Measurements from ENCODE around the gene RNF212B. TPM values are rescaled to one million over a fixed set of nuclear protein-coding genes. Genes with fewer than 3 reads are reported as not detected.

RNF212B gene
- total RNA-seq, 2 experiments from 2014 or later: not detected

DNA sequence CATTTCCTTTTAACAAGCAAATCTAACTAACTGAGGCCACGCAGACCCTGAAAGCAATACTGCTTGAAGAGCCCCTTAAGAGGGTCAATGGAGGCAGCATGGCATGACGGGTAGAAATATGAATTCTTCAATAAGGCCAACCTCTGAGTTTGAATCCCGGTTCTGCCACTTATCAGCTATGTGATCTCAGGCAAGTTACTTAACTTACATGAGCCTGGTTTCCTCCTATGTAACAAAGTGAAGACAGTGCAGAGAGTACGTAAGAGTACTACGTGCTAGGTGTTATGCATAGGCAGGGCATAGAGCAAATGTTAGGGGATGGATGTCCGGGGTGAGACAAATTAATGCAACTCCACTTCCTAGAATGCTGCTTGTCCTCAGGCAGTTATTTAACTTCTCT is 43.5 kb downstream of the RNF212B start:
- ATAC-seq (ENCODE audit: poor library complexity): no peak
- Histone ChIP-seq H3K4me1 (ENCODE audit: insufficient read depth, low read length) (peaks cover 8% of the 10 kb centered on the region), H3K4me3 (ENCODE audit: low read length) (no peak overlapping the region), H3K9me3 (ENCODE audit: control insufficient read depth in 1 of 2, insufficient read depth in 1 of 2, low read length in 2 of 2) (no peaks in the 10 kb centered on the region), H3K27me3 (ENCODE audit: control insufficient read depth in 1 of 2, insufficient read depth in 2 of 2, low read length in 2 of 2) (no peaks in the 10 kb centered on the region), H3K27ac (ENCODE audit: low read depth in 1 of 2, low read length in 2 of 2) (no peak overlapping the region), H3K36me3 (ENCODE audit: insufficient read depth, low read length) (peaks cover 4% of the 10 kb centered on the region)
- H3K27me3 Mint-ChIP-seq: no peaks in the 10 kb centered on the region
- peaks cover 31% of the 10 kb centered on the region for H3K4me1 Mint-ChIP-seq (ENCODE audit: low read depth)
- no peak overlapping the region for H3K27ac Mint-ChIP-seq
- DNase-seq: no peak
- ChIA-PET POLR2A (no interaction called here), CTCF (interaction anchor here (1.7 kb wide), 1 partner anchor 20 kb away, joined by 8 read pairs; no protein-coding TSS in a partner anchor)
- no peaks in the 10 kb centered on the region for H3K9me3 Mint-ChIP-seq
- H3K36me3 Mint-ChIP-seq (ENCODE audit: low read depth): peaks cover 9% of the 10 kb centered on the region
- intact Hi-C loops (cut with DNase I, micrococcal nuclease): loop anchor here (10.0 kb wide), 2 partner anchors 186 to 696 kb away; partner anchors contain the start of genes ACIN1 (in 1 of the 2), C14orf119 (in 1 of the 2) and DAD1 (in 1 of the 2)
- TF ChIP-seq, protein P1, sequence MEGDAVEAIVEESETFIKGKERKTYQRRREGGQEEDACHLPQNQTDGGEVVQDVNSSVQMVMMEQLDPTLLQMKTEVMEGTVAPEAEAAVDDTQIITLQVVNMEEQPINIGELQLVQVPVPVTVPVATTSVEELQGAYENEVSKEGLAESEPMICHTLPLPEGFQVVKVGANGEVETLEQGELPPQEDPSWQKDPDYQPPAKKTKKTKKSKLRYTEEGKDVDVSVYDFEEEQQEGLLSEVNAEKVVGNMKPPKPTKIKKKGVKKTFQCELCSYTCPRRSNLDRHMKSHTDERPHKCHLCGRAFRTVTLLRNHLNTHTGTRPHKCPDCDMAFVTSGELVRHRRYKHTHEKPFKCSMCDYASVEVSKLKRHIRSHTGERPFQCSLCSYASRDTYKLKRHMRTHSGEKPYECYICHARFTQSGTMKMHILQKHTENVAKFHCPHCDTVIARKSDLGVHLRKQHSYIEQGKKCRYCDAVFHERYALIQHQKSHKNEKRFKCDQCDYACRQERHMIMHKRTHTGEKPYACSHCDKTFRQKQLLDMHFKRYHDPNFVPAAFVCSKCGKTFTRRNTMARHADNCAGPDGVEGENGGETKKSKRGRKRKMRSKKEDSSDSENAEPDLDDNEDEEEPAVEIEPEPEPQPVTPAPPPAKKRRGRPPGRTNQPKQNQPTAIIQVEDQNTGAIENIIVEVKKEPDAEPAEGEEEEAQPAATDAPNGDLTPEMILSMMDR (IDR thresholded peaks at IDR 0.05): no peak
- H3K4me3 Mint-ChIP-seq: no peak overlapping the region

DNA sequence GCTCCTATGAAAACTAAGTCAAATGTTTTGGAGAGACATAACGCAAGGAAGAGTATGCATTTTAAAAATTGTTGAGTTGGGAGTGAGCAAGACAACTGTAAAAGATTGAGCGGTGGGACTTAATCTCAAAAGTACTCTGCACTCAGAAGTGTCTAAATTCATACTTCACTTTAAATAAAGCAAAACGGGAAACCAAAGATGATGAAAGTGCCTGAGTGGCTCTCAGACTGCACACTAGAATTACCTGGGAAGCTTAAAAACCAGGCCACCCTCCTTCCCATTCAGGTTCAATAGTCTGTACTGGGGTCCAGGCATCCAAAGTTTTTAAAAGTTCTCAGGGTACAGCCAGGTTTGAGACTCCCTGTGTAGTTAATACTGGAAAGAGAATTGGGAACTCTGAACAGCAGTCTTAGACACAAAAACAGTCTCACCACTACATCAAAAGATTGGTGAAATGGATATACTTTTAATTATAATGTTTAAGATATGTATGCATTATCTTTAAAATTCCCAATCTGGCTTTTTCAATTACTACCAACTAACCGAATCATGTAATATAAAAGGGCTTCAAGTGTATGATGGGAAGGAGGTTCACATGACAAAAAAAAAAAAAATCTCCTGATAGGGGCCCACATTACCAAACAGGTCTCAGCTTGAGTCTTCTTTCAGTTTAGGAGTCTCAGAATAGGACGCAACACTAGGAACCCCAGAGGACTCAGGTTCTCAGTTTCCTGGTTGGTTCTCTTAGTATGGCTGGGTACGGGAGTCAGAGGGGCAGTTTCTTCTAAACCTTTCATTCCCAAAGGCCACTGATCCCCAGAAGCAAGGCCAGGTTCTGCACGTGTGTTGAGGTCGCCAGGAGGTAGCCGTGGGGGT is 47.2 kb downstream of the RNF212B start:
- intact Hi-C loops (cut with DNase I, micrococcal nuclease): loop anchor here (5.0 to 10.0 kb wide), 4 partner anchors 37 to 700 kb away; partner anchors contain the start of genes ACIN1 (in 2 of the 2), C14orf119 (in 2 of the 2), PABPN1 (in 2 of the 2) and DAD1 (in 1 of the 2)
- TF ChIP-seq, protein P1 (IDR thresholded peaks at IDR 0.05): no peak
- peak in 3 of 14 experiments; percentile 30 to 46 (median 45) for DNase-seq

DNA sequence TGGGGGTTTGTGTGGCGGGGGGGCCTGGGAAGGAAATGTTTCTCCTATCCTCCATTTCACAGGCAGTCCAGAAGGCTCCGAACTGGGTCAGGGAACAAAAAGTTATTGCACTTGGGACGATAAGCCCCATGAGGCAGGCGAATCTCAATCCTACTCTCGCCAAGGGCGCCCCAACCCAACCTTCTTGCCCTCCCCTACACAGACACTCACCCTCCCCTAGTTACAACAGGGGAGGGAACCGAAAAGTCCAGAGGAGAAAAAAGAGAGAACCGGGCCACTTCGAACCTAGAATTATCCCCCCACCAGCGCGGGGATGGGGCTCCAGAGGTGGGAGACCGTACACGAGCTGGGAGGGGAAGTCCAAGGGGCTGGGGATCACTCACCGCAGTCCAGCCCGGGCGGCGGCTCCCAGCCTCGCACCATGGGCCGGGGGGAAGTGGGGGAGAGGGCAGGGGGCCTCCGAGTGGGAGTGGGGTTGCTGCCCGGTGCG is 47.8 kb downstream of the RNF212B start:
- peak overlapping the region; percentile 94 for H3K27ac Mint-ChIP-seq
- Histone ChIP-seq H3K9me3 (ENCODE audit: control insufficient read depth in 1 of 2, insufficient read depth in 1 of 2, low read length in 2 of 2) (no peaks in the 10 kb centered on the region), H3K27me3 (ENCODE audit: control insufficient read depth in 1 of 2, insufficient read depth in 2 of 2, low read length in 2 of 2) (no peaks in the 10 kb centered on the region), H3K27ac (ENCODE audit: low read depth in 1 of 2, low read length in 2 of 2) (peak overlapping the region; percentile 77 to 81), H3K4me1 (ENCODE audit: insufficient read depth, low read length) (peaks cover 17% of the 10 kb centered on the region), H3K36me3 (ENCODE audit: insufficient read depth, low read length) (no peaks in the 10 kb centered on the region), H3K4me3 (ENCODE audit: low read length) (peak overlapping the region; percentile 81)
- TF ChIP-seq, protein P1 (IDR thresholded peaks at IDR 0.05): no peak
- H3K4me1 Mint-ChIP-seq (ENCODE audit: low read depth): peaks cover 32% of the 10 kb centered on the region
- intact Hi-C loops (cut with DNase I, micrococcal nuclease): loop anchor here (1.0 to 10.0 kb wide), 6 partner anchors 10 to 701 kb away; partner anchors contain the start of genes ACIN1 (in 2 of the 2), C14orf119 (in 2 of the 2), PABPN1 (in 2 of the 2) and DAD1 (in 1 of the 2)
- H3K9me3 Mint-ChIP-seq: no peaks in the 10 kb centered on the region
- H3K4me3 Mint-ChIP-seq: peak overlapping the region; percentile 95
- ATAC-seq (ENCODE audit: poor library complexity): peak; percentile 26
- peak in 2 of 14 experiments; percentile 4 to 15 for DNase-seq
- peaks cover 10% of the 10 kb centered on the region for H3K36me3 Mint-ChIP-seq (ENCODE audit: low read depth)
- POLR2A ChIA-PET: interaction anchor here (0.9 to 4.9 kb wide), 9 partner anchors 9 to 519 kb away, joined by 3 to 104 read pairs (median 9); partner anchors contain the start of genes ACIN1, C14orf119, NGDN and OXA1L
- H3K27me3 Mint-ChIP-seq: no peaks in the 10 kb centered on the region
- CTCF ChIA-PET: interaction anchor here (1.2 to 2.5 kb wide), 5 partner anchors 9 to 35 kb away, joined by 3 to 23 read pairs (median 5); partner anchors contain the start of gene PABPN1

More for the DNA sequence above, 47.2 kb downstream of the RNF212B start:
- H3K4me1 Mint-ChIP-seq (ENCODE audit: low read depth): peaks cover 32% of the 10 kb centered on the region
- Histone ChIP-seq H3K4me3 (ENCODE audit: low read length) (peak overlapping the region; percentile 81), H3K4me1 (ENCODE audit: insufficient read depth, low read length) (peaks cover 17% of the 10 kb centered on the region), H3K27me3 (ENCODE audit: control insufficient read depth in 1 of 2, insufficient read depth in 2 of 2, low read length in 2 of 2) (no peaks in the 10 kb centered on the region), H3K9me3 (ENCODE audit: control insufficient read depth in 1 of 2, insufficient read depth in 1 of 2, low read length in 2 of 2) (no peaks in the 10 kb centered on the region), H3K36me3 (ENCODE audit: insufficient read depth, low read length) (no peaks in the 10 kb centered on the region), H3K27ac (ENCODE audit: low read depth in 1 of 2, low read length in 2 of 2) (peak overlapping the region; percentile 77 to 81)
- peaks cover 10% of the 10 kb centered on the region for H3K36me3 Mint-ChIP-seq (ENCODE audit: low read depth)
- CTCF ChIA-PET: interaction anchor here (0.6 to 2.5 kb wide), 7 partner anchors 10 to 164 kb away, joined by 3 to 23 read pairs (median 4); partner anchors contain the start of gene PABPN1
- no peak for ATAC-seq (ENCODE audit: poor library complexity)
- no peaks in the 10 kb centered on the region for H3K27me3 Mint-ChIP-seq
- no peaks in the 10 kb centered on the region for H3K9me3 Mint-ChIP-seq
- POLR2A ChIA-PET: interaction anchor here (0.9 to 4.9 kb wide), 6 partner anchors 12 to 213 kb away, joined by 3 to 104 read pairs (median 12); partner anchors contain the start of genes ACIN1, C14orf119, NGDN and PABPN1
- H3K27ac Mint-ChIP-seq: peak overlapping the region; percentile 94
- peak overlapping the region; percentile 95 for H3K4me3 Mint-ChIP-seq

All from CD4-positive, alpha-beta T cell (primary cell).